Ovary (tissue), 3 donors: ENCODE results near the gene KRT85.

ENCODE experiments used
- POLR2A ChIP-seq: fragments of 450-650 bp; IDR thresholded peaks from one replicate; pipeline ENCODE4 v1.6.1; 2017; ENCODE audit warnings: antibody characterized with exemption, mild to moderate bottlenecking, moderate library complexity
- TF ChIP-seq, protein P1 (sequence below), 3 donors: fragments of 450-650 bp in 2 of 3; fragments of 200-600 bp in 1 of 3; IDR thresholded peaks; one replicate each; pipeline versions ENCODE4 v1.5.1 to v1.8.0; 2016 to 2022; ENCODE audit warnings: antibody characterized with exemption in 3 of 3, mild to moderate bottlenecking in 1 of 3
- donor health status: DM: no; HTN: no; CAD: no.

DNA sequence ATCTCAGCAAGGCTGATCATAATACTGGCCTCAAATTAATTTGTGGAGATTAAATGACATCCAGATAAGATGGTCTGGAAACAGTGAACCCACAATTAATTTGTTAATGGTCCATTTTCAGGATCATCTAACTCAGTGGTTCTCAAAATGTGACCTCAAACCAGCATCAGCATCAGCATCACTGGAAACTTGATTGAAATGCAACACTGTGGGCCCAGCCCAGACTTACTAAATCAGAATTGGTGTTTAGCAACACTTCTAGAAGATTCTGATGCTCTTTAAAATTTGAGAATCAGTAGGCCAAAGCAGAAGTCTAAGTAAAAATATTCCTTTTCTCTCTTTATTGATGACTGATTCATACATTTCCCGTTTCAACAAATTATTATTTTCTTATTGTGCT, 49.5 kb upstream of the KRT85 start:
- TF ChIP-seq, protein P1, sequence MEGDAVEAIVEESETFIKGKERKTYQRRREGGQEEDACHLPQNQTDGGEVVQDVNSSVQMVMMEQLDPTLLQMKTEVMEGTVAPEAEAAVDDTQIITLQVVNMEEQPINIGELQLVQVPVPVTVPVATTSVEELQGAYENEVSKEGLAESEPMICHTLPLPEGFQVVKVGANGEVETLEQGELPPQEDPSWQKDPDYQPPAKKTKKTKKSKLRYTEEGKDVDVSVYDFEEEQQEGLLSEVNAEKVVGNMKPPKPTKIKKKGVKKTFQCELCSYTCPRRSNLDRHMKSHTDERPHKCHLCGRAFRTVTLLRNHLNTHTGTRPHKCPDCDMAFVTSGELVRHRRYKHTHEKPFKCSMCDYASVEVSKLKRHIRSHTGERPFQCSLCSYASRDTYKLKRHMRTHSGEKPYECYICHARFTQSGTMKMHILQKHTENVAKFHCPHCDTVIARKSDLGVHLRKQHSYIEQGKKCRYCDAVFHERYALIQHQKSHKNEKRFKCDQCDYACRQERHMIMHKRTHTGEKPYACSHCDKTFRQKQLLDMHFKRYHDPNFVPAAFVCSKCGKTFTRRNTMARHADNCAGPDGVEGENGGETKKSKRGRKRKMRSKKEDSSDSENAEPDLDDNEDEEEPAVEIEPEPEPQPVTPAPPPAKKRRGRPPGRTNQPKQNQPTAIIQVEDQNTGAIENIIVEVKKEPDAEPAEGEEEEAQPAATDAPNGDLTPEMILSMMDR (IDR thresholded peaks at IDR 0.05): no peak
- TF ChIP-seq POLR2A: no peak
